Smooth muscle cell (in vitro differentiated cells): Measurements from ENCODE around the gene COX17. TPM values are rescaled to one million over a fixed set of nuclear protein-coding genes. Genes with fewer than 3 reads are reported as not detected.

ENCODE experiments used
- DNase-seq: peaks from one replicate; lab custom pipeline; 2025; ENCODE audit not compliant: unreplicated experiment; lab: John Stamatoyannopoulos, UW
- H2AFZ ChIP-seq: fragments of 200-600 bp; sonication (generic); 2 replicates; pipeline ENCODE4 v1.6.0; 2016; ENCODE audit warnings: antibody characterized with exemption, low read depth, mild to moderate bottlenecking
- H3F3A ChIP-seq: fragments of 200-600 bp; sonication (generic); 2 replicates; pipeline ENCODE4 v1.6.0; 2017; ENCODE audit warnings: antibody characterized with exemption, low read depth
- H3K27ac ChIP-seq: fragments of 200-600 bp; sonication (generic); 2 replicates; pipeline ENCODE4 v1.5.1; 2016; ENCODE audit warnings: low read depth, mild to moderate bottlenecking
- H3K27me3 ChIP-seq: fragments of 200-600 bp; sonication (generic); 2 replicates; pipeline ENCODE4 v1.6.1; 2016; ENCODE audit warnings: low read depth, mild to moderate bottlenecking
- H3K36me3 ChIP-seq: fragments of 200-600 bp; sonication (generic); 2 replicates; pipeline ENCODE4 v1.5.1; 2016; ENCODE audit warnings: low read depth
- H3K4me1 ChIP-seq: fragments of 200-600 bp; sonication (generic); 2 replicates; pipeline ENCODE4 v1.5.1; 2016; ENCODE audit warnings: low read depth
- H3K4me2 ChIP-seq: fragments of 200-600 bp; sonication (generic); 2 replicates; pipeline ENCODE4 v1.6.0; 2016; ENCODE audit warnings: mild to moderate bottlenecking
- H3K4me3 ChIP-seq: fragments of 200-600 bp; sonication (generic); 2 replicates; pipeline ENCODE4 v1.5.1; 2016; ENCODE audit warnings: mild to moderate bottlenecking
- H3K79me2 ChIP-seq: fragments of 200-600 bp; sonication (generic); 2 replicates; pipeline ENCODE4 v1.6.0; 2016; ENCODE audit warnings: low read depth, mild to moderate bottlenecking
- H3K9ac ChIP-seq: fragments of 200-600 bp; sonication (generic); 2 replicates; pipeline ENCODE4 v1.6.0; 2016; ENCODE audit warnings: low read depth
- H3K9me3 ChIP-seq: fragments of 200-600 bp; sonication (generic); replicated peaks from 2 replicates; pipeline ENCODE4 v1.5.1; 2016; ENCODE audit warnings: low read depth
- H4K20me1 ChIP-seq: fragments of 200-600 bp; sonication (generic); 2 replicates; pipeline ENCODE4 v1.6.0; 2016; ENCODE audit warnings: low read depth
- CTCF ChIP-seq: fragments of 200-600 bp; sonication (generic); IDR thresholded peaks from 2 replicates; pipeline ENCODE4 v1.5.1; 2017; ENCODE audit warnings: borderline replicate concordance, mild to moderate bottlenecking, antibody characterized with exemption; ENCODE audit not compliant: insufficient read depth, poor library complexity, severe bottlenecking
- WGBS: methylation state at CpG from one replicate; pipeline ENCODE4 v1.1.7; 2016; ENCODE audit warnings: low lambda C conversion rate; 5-methylcytosine and 5-hydroxymethylcytosine counted together
- polyA plus RNA-seq: library from polyadenylated mRNA; unstranded; fragments of >200 nt; fragmentation: Nextera tagmentation; extraction: Ambion mirVana; gene quantifications from 2 replicates; pipeline ENCODE4 v1.2.1, GENCODE V29; 2016
- total RNA-seq: library from RNA; depleted of rRNA; stranded (reverse); fragments of >200 nt; gene quantifications from 2 replicates; pipeline ENCODE4 v1.2.3, GENCODE V29; 2014

Gene COX17
- total and polyA plus RNA-seq, 2 experiments from 2014 or later, result 47.0 to 69.4 TPM

GRCh38 chr3:119625451-119626153, 51.6 kb downstream of the COX17 start:
- Histone ChIP-seq H4K20me1 (no peaks in the 10 kb centered on the region), H2AFZ (no peak overlapping the region), H3K4me3 (no peak overlapping the region), H3K4me1 (no peaks in the 10 kb centered on the region), H3K4me2 (no peak overlapping the region), H3K27me3 (no peaks in the 10 kb centered on the region), H3K9me3 (no peaks in the 10 kb centered on the region), H3K79me2 (no peaks in the 10 kb centered on the region), H3F3A (no peaks in the 10 kb centered on the region), H3K36me3 (no peaks in the 10 kb centered on the region), H3K9ac (no peak overlapping the region), H3K27ac (no peak overlapping the region)
- no peak for TF ChIP-seq CTCF
- no peak for DNase-seq
- WGBS, result 63% methylated on average over 8 of the region's 8 CpGs

- Histone ChIP-seq H3K36me3 (no peaks in the 10 kb centered on the region), H3K79me2 (no peaks in the 10 kb centered on the region), H3K27ac (no peak overlapping the region), H2AFZ (no peak overlapping the region), H3K9me3 (no peaks in the 10 kb centered on the region), H3K4me2 (no peak overlapping the region), H4K20me1 (no peaks in the 10 kb centered on the region), H3K4me3 (no peak overlapping the region), H3F3A (no peaks in the 10 kb centered on the region), H3K4me1 (no peaks in the 10 kb centered on the region), H3K27me3 (no peaks in the 10 kb centered on the region), H3K9ac (no peak overlapping the region)
- TF ChIP-seq CTCF, result no peak
- no peak for DNase-seq
- WGBS, result 96% methylated on average over 9 of the region's 9 CpGs
Measured at GRCh38 chr3:119624002-119624720, 53.0 kb downstream of the COX17 start.

GRCh38 chr3:119620899-119621298, 56.3 kb downstream of the COX17 start:
- no peak for TF ChIP-seq CTCF
- H4K20me1 ChIP-seq, result no peaks in the 10 kb centered on the region
- H3K27me3 ChIP-seq, result no peaks in the 10 kb centered on the region
- WGBS, result 99% methylated on average over 5 of the region's 5 CpGs
- H3K9me3 ChIP-seq, result no peaks in the 10 kb centered on the region
- no peak overlapping the region for H3K4me2 ChIP-seq
- H3K36me3 ChIP-seq, result no peaks in the 10 kb centered on the region
- H3K9ac ChIP-seq, result no peak overlapping the region
- H3F3A ChIP-seq, result no peaks in the 10 kb centered on the region
- DNase-seq, result no peak
- no peaks in the 10 kb centered on the region for H3K79me2 ChIP-seq
- H3K4me1 ChIP-seq, result no peaks in the 10 kb centered on the region
- H3K4me3 ChIP-seq, result no peak overlapping the region
- H2AFZ ChIP-seq, result no peak overlapping the region
- H3K27ac ChIP-seq, result no peak overlapping the region

Other genes starting within 250 kb of the COX17 start
- gene TMEM39A, start 213.8 kb downstream of the COX17 start, total RNA-seq, result 79.2 and 129 TPM in 2 replicates
- 59.6 and 64.6 TPM in 2 replicates for gene TMEM39A, start 213.8 kb downstream of the COX17 start, polyA plus RNA-seq
- gene POGLUT1, start 208.4 kb downstream of the COX17 start, total RNA-seq, result 14.6 and 21.1 TPM in 2 replicates
- 12.1 and 15.4 TPM in 2 replicates for gene POGLUT1, start 208.4 kb downstream of the COX17 start, polyA plus RNA-seq
- gene TIMMDC1, start 178.9 kb downstream of the COX17 start, total RNA-seq, result 66.1 and 83.8 TPM in 2 replicates
- 145 and 156 TPM in 2 replicates for gene TIMMDC1, start 178.9 kb downstream of the COX17 start, polyA plus RNA-seq
- 0.04 TPM in 1 of 2 replicates, not detected in the other for gene CD80, start 117.8 kb downstream of the COX17 start, total RNA-seq
- gene CD80, start 117.8 kb downstream of the COX17 start, polyA plus RNA-seq, result not detected in 2 replicates
- 1.3 and 3.3 TPM in 2 replicates for gene ADPRH, start 97.9 kb downstream of the COX17 start, total RNA-seq
- 2.2 and 2.9 TPM in 2 replicates for gene ADPRH, start 97.9 kb downstream of the COX17 start, polyA plus RNA-seq
- not detected in 2 replicates for gene PLA1A, start 79.5 kb downstream of the COX17 start, total RNA-seq
- not detected in 2 replicates for gene PLA1A, start 79.5 kb downstream of the COX17 start, polyA plus RNA-seq
- gene POPDC2, start 16.8 kb downstream of the COX17 start, total RNA-seq, result 1.2 and 2.1 TPM in 2 replicates
- 0.94 and 1.5 TPM in 2 replicates for gene POPDC2, start 16.8 kb downstream of the COX17 start, polyA plus RNA-seq
- 0.36 TPM in 1 of 2 replicates, not detected in the other for gene CFAP91, start 25.6 kb upstream of the COX17 start, total RNA-seq
- 0.40 TPM in 1 of 2 replicates, not detected in the other for gene CFAP91, start 25.6 kb upstream of the COX17 start, polyA plus RNA-seq
- gene NR1I2, start 104.7 kb upstream of the COX17 start, total RNA-seq, result not detected in 2 replicates
- gene NR1I2, start 104.7 kb upstream of the COX17 start, polyA plus RNA-seq, result not detected in 2 replicates